A549 (cell line): ENCODE measurements around the gene MMP3. TPM values are rescaled to one million over a fixed set of nuclear protein-coding genes. Genes with fewer than 3 reads are reported as not detected.

Experiments used
- ATAC-seq, 2 experiments: fragments of 200-7000 bp in 1 of 2; fragments of >200 bp in 1 of 2; cut with Nextera tagmentation in 1 of 2; cut with Tn5 transposase in 1 of 2; 3 replicates each; pipeline versions ENCODE4 v1.8.0 to v1.9.1; 2018 to 2020; ENCODE audit warnings: mild to moderate bottlenecking in 1 of 2, moderate library complexity in 1 of 2
- CTCF ChIA-PET: fragments of 300-600 bp; sonication (Branson Sonifier 250); formaldehyde crosslinking; extraction: SDS; loops from one replicate; lab custom pipeline; 2021; ENCODE audit warnings: antibody characterized with exemption, inconsistent platforms; lab: Yijun Ruan, JAX
- POLR2A ChIA-PET: fragments of 350-600 bp; formaldehyde crosslinking; extraction: SDS; loops from one replicate; lab custom pipeline; 2021; ENCODE audit warnings: antibody characterized with exemption, inconsistent platforms; lab: Yijun Ruan, JAX
- DNase-seq, 2 experiments: peaks; one replicate each; pipeline versions ENCODE4 v3.0.0 to v3.0.0-alpha.2; 2011 to 2016; ENCODE audit warnings: low read depth in 1 of 2, low spot score in 1 of 2
- FAIRE-seq: peaks from 2 replicates; lab custom pipeline; 2011; peaks lifted over from hg19 to GRCh38; lab: Jason Lieb, UNC
- H3K27ac ChIP-seq, 2 experiments: fragments of >200 bp; sonication (Bioruptor Twin); formaldehyde crosslinking; 3 replicates each; pipeline ENCODE4 v1.5.1; 2016 to 2017
- H3K4me1 ChIP-seq: fragments of >200 bp; sonication (Bioruptor Twin); formaldehyde crosslinking; 3 replicates; pipeline ENCODE4 v1.6.1; 2016
- H3K4me2 ChIP-seq: fragments of >200 bp; sonication (Bioruptor Twin); formaldehyde crosslinking; 3 replicates; pipeline ENCODE4 v1.6.1; 2016
- H3K4me3 ChIP-seq: fragments of >200 bp; sonication (Bioruptor Twin); formaldehyde crosslinking; 3 replicates; pipeline ENCODE4 v1.5.1; 2016
- H3K9me3 ChIP-seq: fragments of >200 bp; sonication (Bioruptor Twin); formaldehyde crosslinking; 3 replicates; pipeline ENCODE4 v1.6.1; 2016
- BCL3 ChIP-seq: fragments of >200 bp; sonication (Bioruptor Twin); formaldehyde crosslinking; IDR thresholded peaks from 3 replicates; pipeline ENCODE4 v1.6.1; 2016
- BHLHE40 ChIP-seq: IDR thresholded peaks from 2 replicates; pipeline ENCODE4 v1.6.1; 2012; ENCODE audit warnings: low read depth, low read length, inconsistent platforms
- CHD4 ChIP-seq: fragments of 200-600 bp; sonication (generic); IDR thresholded peaks from 2 replicates; pipeline ENCODE4 v1.6.1; 2016; ENCODE audit warnings: antibody characterized with exemption, mild to moderate bottlenecking, borderline replicate concordance
- CTCF ChIP-seq: fragments of >200 bp; sonication (Bioruptor Twin); formaldehyde crosslinking; IDR thresholded peaks from 3 replicates; pipeline ENCODE4 v1.5.1; 2016
- ELK1 ChIP-seq: fragments of 150-350 bp; IDR thresholded peaks from 2 replicates; pipeline ENCODE4 v1.6.1; 2014; ENCODE audit warnings: low read depth, mild to moderate bottlenecking, low read length
- FOSB ChIP-seq: fragments of 250-450 bp; sonication (Bioruptor Pico); IDR thresholded peaks from 2 replicates; pipeline ENCODE4 v1.5.0; 2020; ENCODE audit warnings: mild to moderate bottlenecking, moderate library complexity
- GATA3 ChIP-seq: IDR thresholded peaks from 2 replicates; pipeline ENCODE4 v1.6.1; 2012; ENCODE audit warnings: borderline replicate concordance
- HMGXB4 ChIP-seq: fragments of 250-450 bp; sonication (Bioruptor Pico); IDR thresholded peaks from 2 replicates; pipeline ENCODE4 v1.5.0; 2021; ENCODE audit warnings: mild to moderate bottlenecking, moderate library complexity, borderline replicate concordance
- HOXB13 ChIP-seq: fragments of 250-450 bp; sonication (Bioruptor Pico); IDR thresholded peaks from 2 replicates; pipeline ENCODE4 v1.5.0; 2020; ENCODE audit warnings: low read depth, mild to moderate bottlenecking, moderate library complexity
- HOXB5 ChIP-seq: fragments of 250-450 bp; sonication (Bioruptor Pico); IDR thresholded peaks from 2 replicates; pipeline ENCODE4 v1.5.0; 2020; ENCODE audit warnings: mild to moderate bottlenecking, moderate library complexity
- JUN ChIP-seq, 2 experiments: fragments of >200 bp; sonication (Bioruptor Twin); formaldehyde crosslinking; IDR thresholded peaks; 2 replicates in 1 of 2; 3 replicates in 1 of 2; pipeline ENCODE4 v1.6.1; 2016 to 2017
- JUNB ChIP-seq: fragments of >200 bp; sonication (Bioruptor Twin); formaldehyde crosslinking; IDR thresholded peaks from 2 replicates; pipeline ENCODE4 v1.6.1; 2016
- MAFK ChIP-seq: fragments of 450-650 bp; IDR thresholded peaks from 2 replicates; pipeline ENCODE4 v1.6.1; 2014; ENCODE audit not compliant: partially characterized antibody
- REST ChIP-seq: fragments of 200-600 bp; sonication (generic); IDR thresholded peaks from 2 replicates; pipeline ENCODE4 v1.6.1; 2016; ENCODE audit warnings: antibody characterized with exemption, mild to moderate bottlenecking, moderate library complexity
- SREBF2 ChIP-seq: fragments of 450-650 bp; IDR thresholded peaks from 2 replicates; pipeline ENCODE4 v1.6.1; 2014; ENCODE audit warnings: mild to moderate bottlenecking, moderate library complexity
- TFCP2L1 ChIP-seq: fragments of 250-450 bp; sonication (Bioruptor Pico); IDR thresholded peaks from 2 replicates; pipeline ENCODE4 v1.5.0; 2021; ENCODE audit warnings: mild to moderate bottlenecking
- USF2 ChIP-seq: fragments of 450-650 bp; IDR thresholded peaks from 2 replicates; pipeline ENCODE4 v1.6.1; 2014; ENCODE audit warnings: antibody characterized with exemption
- ZSCAN20 ChIP-seq: fragments of 250-450 bp; sonication (Bioruptor Pico); IDR thresholded peaks from 2 replicates; pipeline ENCODE4 v1.8.0; 2022; ENCODE audit warnings: mild to moderate bottlenecking, moderate library complexity
- WGBS: methylation state at CpG from one replicate; pipeline ENCODE4 v1.1.6; 2017; ENCODE audit errors: missing lambda C conversion rate; 5-methylcytosine and 5-hydroxymethylcytosine counted together
- polyA plus RNA-seq, 4 experiments: library from polyadenylated mRNA; depleted of rRNA in 3 of 4; stranded (reverse); fragments of >200 nt; fragmentation: RNase III in 1 of 4; extraction: RNeasy Plus Mini Kit Qiagen cat#74134 plus additional on column Dnase treatment in 1 of 4; gene quantifications; 2 replicates in 3 of 4; 3 replicates in 1 of 4; pipeline ENCODE4 v1.2.3, GENCODE V29; 2011 to 2017

Gene MMP3
- polyA plus RNA-seq, 2 of the 4 experiments (the other 2 are of a cell fraction) = not detected

GRCh38 chr11:102809971-102810370 lies 33.4 kb downstream of the MMP3 start:
- H3K27ac ChIP-seq = no peak overlapping the region
- POLR2A ChIA-PET = no interaction called here
- no peak for ATAC-seq
- no peaks in the 10 kb centered on the region for H3K9me3 ChIP-seq
- H3K4me2 ChIP-seq = no peak overlapping the region
- WGBS = 61% methylated on average over 2 of the region's 2 CpGs
- H3K4me3 ChIP-seq = no peak overlapping the region
- no peak for DNase-seq
- TF ChIP-seq HMGXB4 (no peak), SREBF2 (no peak), REST (no peak), BCL3 (no peak), BHLHE40 (no peak), ELK1 (no peak), JUNB (no peak), HOXB5 (no peak), JUN (IDR thresholded peaks at IDR 0.05) (no peak), USF2 (no peak), TFCP2L1 (no peak), GATA3 (no peak), ZSCAN20 (no peak), FOSB (CRISPR knock-in tag) (no peak), CHD4 (no peak), HOXB13 (no peak), MAFK (no peak), CTCF (no peak)
- TF ChIP-seq, all 56 proteins: peak for 0
- no peaks in the 10 kb centered on the region for H3K4me1 ChIP-seq
- FAIRE-seq = no peak
- CTCF ChIA-PET = interaction anchor here (0.5 to 2.6 kb wide), 6 partner anchors 14 to 713 kb away, joined by 3 to 9 read pairs (median 4); partner anchors contain the start of gene MMP10
